HepG2 (cell line): ENCODE data around the gene HNRNPUL1.

Source experiments
- HNF4G ChIP-seq, 2 experiments: sonication (generic) in 1 of 2; formaldehyde crosslinking in 1 of 2; IDR thresholded peaks; 2 replicates each; pipeline versions ENCODE4 v1.4.0 to v1.6.1; 2011 to 2020; ENCODE audit warnings: borderline replicate concordance in 2 of 2, low read depth in 2 of 2, mild to moderate bottlenecking in 2 of 2, low read length in 1 of 2, missing genetic modification reagents in 1 of 2, moderate library complexity in 1 of 2
- ZNF280B ChIP-seq: sonication (generic); formaldehyde crosslinking; IDR thresholded peaks from 2 replicates; pipeline ENCODE4 v1.5.0; 2020; ENCODE audit warnings: missing genetic modification reagents, mild to moderate bottlenecking, borderline replicate concordance

DNA sequence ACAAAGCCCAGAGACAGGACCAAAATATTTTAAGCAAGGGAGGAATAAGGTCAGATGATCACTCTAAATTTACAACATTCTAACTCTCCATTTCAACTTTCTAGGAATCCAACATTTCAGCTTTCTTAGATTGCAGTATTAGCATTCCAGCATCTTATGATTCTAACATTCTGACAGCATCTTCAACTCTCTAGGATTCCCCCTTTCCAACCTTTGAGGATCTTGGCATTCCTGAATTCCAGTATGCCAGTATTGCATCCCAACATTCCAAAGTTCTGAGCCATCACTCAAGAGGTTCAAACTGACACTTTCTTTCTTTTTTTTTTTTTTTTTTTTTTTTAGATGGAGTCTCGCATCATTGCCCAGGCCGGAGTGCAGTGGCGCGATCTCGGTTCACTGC lies 75.8 kb downstream of the HNRNPUL1 start:
- no peak for TF ChIP-seq ZNF280B (CRISPR knock-in tag)
- no peak for TF ChIP-seq HNF4G (IDR thresholded peaks at IDR 0.05; ENCODE audit: borderline replicate concordance, low read depth, low read length)
- TF ChIP-seq HNF4G (CRISPR knock-in tag; IDR thresholded peaks at IDR 0.05; ENCODE audit: borderline replicate concordance, low read depth): no peak
